ENCODE data around the gene NF2. TPM values are rescaled to one million over a fixed set of nuclear protein-coding genes. Genes with fewer than 3 reads are reported as not detected.
A peak's percentile ranks its signal among the peaks of the same experiment; 100 is the strongest.

Gene NF2
- total and polyA plus RNA-seq, 8 donors = 6.5 to 33.7 (median 19.3) TPM

- intact Hi-C loops (cut with DNase I) = no loop called here
- Histone ChIP-seq H3K4me3 (no peak overlapping the region), H3K4me1 (peaks cover 17 to 34% (median 23%) of the 10 kb centered on the region in 3 donors), H3K9me3 (no peaks in the 10 kb centered on the region), H3K27me3 (no peaks in the 10 kb centered on the region), H3K36me3 (no peaks in the 10 kb centered on the region), H3K27ac (peak overlapping the region in 2 of 4 donors; percentile 64 to 67)
- peak; percentile 43 for FAIRE-seq
- ATAC-seq = peak; percentile 78 to 87 (median 84)
- WGBS, 2 donors = 62 to 63% methylated on average over 12 of the region's 12 CpGs
- peak; percentile 68 to 88 (median 78) for TF ChIP-seq CTCF (IDR thresholded peaks at IDR 0.05)
- peak in 3 of 6 donors; percentile 44 to 61 (median 50) for DNase-seq
Observed at GRCh38 chr22:29625090-29625825, 21.8 kb downstream of the NF2 start.

- Histone ChIP-seq H3K27me3 (no peaks in the 10 kb centered on the region), H3K27ac (no peak overlapping the region), H3K9me3 (no peaks in the 10 kb centered on the region), H3K4me1 (peaks cover 17 to 30% (median 28%) of the 10 kb centered on the region in 3 donors), H3K36me3 (no peaks in the 10 kb centered on the region), H3K4me3 (no peak overlapping the region)
- TF ChIP-seq CTCF (IDR thresholded peaks at IDR 0.05) = no peak
- DNase-seq = no peak
- ATAC-seq = no peak
- no peak for FAIRE-seq
- 81 to 87% methylated on average over 3 of the region's 3 CpGs for WGBS, 2 donors
- intact Hi-C loops (cut with DNase I) = no loop called here
Observed at GRCh38 chr22:29626497-29627195, 23.2 kb downstream of the NF2 start.

- Histone ChIP-seq H3K4me1 (peaks cover 17 to 30% (median 26%) of the 10 kb centered on the region in 3 donors), H3K9me3 (no peaks in the 10 kb centered on the region), H3K27ac (no peak overlapping the region), H3K27me3 (no peaks in the 10 kb centered on the region), H3K4me3 (no peak overlapping the region), H3K36me3 (no peaks in the 10 kb centered on the region)
- WGBS, 2 donors = 86 to 90% methylated on average over 3 of the region's 3 CpGs
- intact Hi-C loops (cut with DNase I) = no loop called here
- DNase-seq = no peak
- ATAC-seq = no peak
- no peak for FAIRE-seq
- TF ChIP-seq CTCF (IDR thresholded peaks at IDR 0.05) = no peak
Observed at GRCh38 chr22:29627196-29627535, 23.7 kb downstream of the NF2 start.

- H3K4me1 ChIP-seq = peaks cover 12 to 28% (median 18%) of the 10 kb centered on the region in 3 donors
- no peak for TF ChIP-seq CTCF (IDR thresholded peaks at IDR 0.05)
- ATAC-seq (no peak), DNase-seq (no peak), FAIRE-seq (no peak)
- no peaks in the 10 kb centered on the region for H3K36me3 ChIP-seq
- WGBS, 2 donors = 68 to 81% methylated on average over 10 of the region's 10 CpGs
- peak overlapping the region in 3 of 4 donors; percentile 18 to 38 (median 27) for H3K27ac ChIP-seq
- intact Hi-C loops (cut with DNase I) = no loop called here
- H3K4me3 ChIP-seq = no peak overlapping the region
- no peaks in the 10 kb centered on the region for H3K9me3 ChIP-seq
- H3K27me3 ChIP-seq = no peaks in the 10 kb centered on the region
Observed at GRCh38 chr22:29628996-29629902, 25.8 kb downstream of the NF2 start.
